WTC11 (cell line): ENCODE measurements around the gene ACOXL. TPM values are rescaled to one million over a fixed set of nuclear protein-coding genes. Genes with fewer than 3 reads are reported as not detected.

Source experiments
- ATAC-seq: fragments of 200-7000 bp; cut with Tn5 transposase; 2 replicates; pipeline ENCODE4 v1.10.0; 2021; ENCODE audit warnings: mild to moderate bottlenecking, moderate library complexity
- CTCF ChIA-PET: fragments of 300-600 bp; sonication (Branson Sonifier 250); formaldehyde crosslinking; loops from one replicate; lab custom pipeline; 2021; ENCODE audit warnings: antibody characterized with exemption; lab: Charles Lee
- POLR2A ChIA-PET: fragments of 350-600 bp; sonication (Branson Sonifier 250); formaldehyde crosslinking; loops from one replicate; lab custom pipeline; 2021; ENCODE audit warnings: antibody characterized with exemption; lab: Charles Lee
- DNase-seq: peaks from one replicate; pipeline ENCODE4 v3.0.0; 2021; ENCODE audit warnings: low spot score
- H3K27ac Mint-ChIP-seq: 2 replicates; pipeline ENCODE4 v1.8.0; 2021; ENCODE audit warnings: mixed read lengths
- H3K27me3 Mint-ChIP-seq: 2 replicates; pipeline ENCODE4 v1.8.0; 2021; ENCODE audit warnings: low read depth, mild to moderate bottlenecking, moderate library complexity, mixed read lengths
- H3K36me3 Mint-ChIP-seq: 2 replicates; pipeline ENCODE4 v1.8.0; 2021; ENCODE audit warnings: mixed read lengths
- H3K4me1 Mint-ChIP-seq: 2 replicates; pipeline ENCODE4 v1.8.0; 2022; ENCODE audit warnings: mixed read lengths
- H3K4me3 Mint-ChIP-seq: 2 replicates; pipeline ENCODE4 v1.8.0; 2021; ENCODE audit warnings: mild to moderate bottlenecking, moderate library complexity, mixed read lengths
- H3K9me3 Mint-ChIP-seq: 2 replicates; pipeline ENCODE4 v1.8.0; 2021; ENCODE audit warnings: mixed read lengths
- ATF3 ChIP-seq: sonication (generic); formaldehyde crosslinking; conservative IDR thresholded peaks from 2 replicates; pipeline ENCODE4 v1.8.1; 2022; ENCODE audit warnings: mild to moderate bottlenecking, missing genetic modification reagents
- ATF6 ChIP-seq: sonication (generic); formaldehyde crosslinking; IDR thresholded peaks from 2 replicates; pipeline ENCODE4 v1.8.1; 2023; ENCODE audit warnings: mild to moderate bottlenecking, missing genetic modification reagents
- FOXJ3 ChIP-seq: sonication (generic); formaldehyde crosslinking; IDR thresholded peaks from 2 replicates; pipeline ENCODE4 v1.9.0; 2021; ENCODE audit warnings: missing genetic modification reagents, mild to moderate bottlenecking, borderline replicate concordance
- JUN ChIP-seq: sonication (generic); formaldehyde crosslinking; IDR thresholded peaks from 2 replicates; pipeline ENCODE4 v1.8.0; 2023; ENCODE audit warnings: mild to moderate bottlenecking, missing genetic modification reagents
- NFE2L1 ChIP-seq: sonication (generic); formaldehyde crosslinking; IDR thresholded peaks from 2 replicates; pipeline ENCODE4 v1.8.1; 2023; ENCODE audit warnings: missing genetic modification reagents
- SOX15 ChIP-seq: fragments of 250-450 bp; sonication (Bioruptor Pico); IDR thresholded peaks from 2 replicates; pipeline ENCODE4 v1.9.0; 2021; ENCODE audit warnings: mild to moderate bottlenecking
- SP1 ChIP-seq: sonication (generic); formaldehyde crosslinking; conservative IDR thresholded peaks from 2 replicates; pipeline ENCODE4 v1.8.1; 2022; ENCODE audit warnings: missing genetic modification reagents
- STAT6 ChIP-seq: sonication (generic); formaldehyde crosslinking; conservative IDR thresholded peaks from 2 replicates; pipeline ENCODE4 v1.8.1; 2023; ENCODE audit warnings: mild to moderate bottlenecking, low read depth, missing genetic modification reagents, moderate library complexity
- TEAD1 ChIP-seq: sonication (generic); formaldehyde crosslinking; IDR thresholded peaks from 2 replicates; pipeline ENCODE4 v1.8.0; 2022; ENCODE audit warnings: mild to moderate bottlenecking, missing genetic modification reagents
- TP53 ChIP-seq: sonication (generic); formaldehyde crosslinking; IDR thresholded peaks from 2 replicates; pipeline ENCODE4 v1.8.1; 2023; ENCODE audit warnings: mild to moderate bottlenecking, missing genetic modification reagents
- ZNF232 ChIP-seq: sonication (generic); formaldehyde crosslinking; IDR thresholded peaks from 2 replicates; pipeline ENCODE4 v1.8.0; 2022; ENCODE audit warnings: mild to moderate bottlenecking, missing genetic modification reagents
- ZNF263 ChIP-seq: sonication (generic); formaldehyde crosslinking; IDR thresholded peaks from 2 replicates; pipeline ENCODE4 v1.8.1; 2022; ENCODE audit warnings: low read depth, mild to moderate bottlenecking, moderate library complexity, missing genetic modification reagents
- ZNF416 ChIP-seq: fragments of 250-450 bp; sonication (Bioruptor Pico); IDR thresholded peaks from 2 replicates; pipeline ENCODE4 v1.9.0; 2021; ENCODE audit warnings: mild to moderate bottlenecking, inconsistent platforms
- ZNF671 ChIP-seq: fragments of 250-450 bp; sonication (Bioruptor Pico); IDR thresholded peaks from 2 replicates; pipeline ENCODE4 v1.8.0; 2021; ENCODE audit warnings: mild to moderate bottlenecking
- total RNA-seq: library from RNA; stranded (reverse); gene quantifications from 3 replicates; pipeline ENCODE4 v1.2.3, GENCODE V29; 2021
- TF ChIP-seq, protein P1 (sequence below): fragments of 250-450 bp; sonication (Bioruptor Pico); conservative IDR thresholded peaks from 2 replicates; pipeline ENCODE4 v1.9.0; 2021; ENCODE audit warnings: mild to moderate bottlenecking
- TF ChIP-seq, protein P2 (sequence below): sonication (generic); formaldehyde crosslinking; IDR thresholded peaks from 2 replicates; pipeline ENCODE4 v1.8.0; 2023; ENCODE audit warnings: missing genetic modification reagents

ACOXL gene
- total RNA-seq, 1 experiment from 2014 or later, result 14.9 TPM

GRCh38 chr2:110994250-110994961 lies 262.0 kb downstream of the ACOXL start (continued):
- TF ChIP-seq ATF6 (CRISPR knock-in tag) (no peak), SP1 (CRISPR knock-in tag) (no peak), ZNF263 (CRISPR knock-in tag) (no peak), SOX15 (CRISPR knock-in tag) (no peak), STAT6 (CRISPR knock-in tag) (no peak), ATF3 (CRISPR knock-in tag) (no peak)

DNA sequence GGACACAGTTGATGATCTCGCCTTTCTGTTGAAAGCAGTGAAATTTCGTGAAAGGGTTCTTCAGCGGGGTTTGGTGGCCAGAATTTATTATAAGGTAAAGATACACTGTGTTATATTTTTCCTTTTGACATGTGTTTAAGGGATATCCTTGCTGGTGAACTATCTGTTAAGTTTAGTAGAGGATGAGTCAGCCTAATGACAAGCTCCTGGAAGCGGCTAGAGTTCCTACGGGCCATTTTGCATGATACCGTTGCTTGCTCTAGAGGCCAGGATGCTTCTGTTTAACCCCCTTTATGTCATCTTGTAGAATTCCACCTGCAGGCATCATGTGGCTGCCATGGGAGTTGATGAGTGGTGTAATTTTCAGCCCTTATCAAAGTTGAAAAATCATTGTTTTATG lies 263.5 kb downstream of the ACOXL start:
- Mint-ChIP-seq H3K4me1 (peaks cover 14% of the 10 kb centered on the region), H3K4me3 (no peak overlapping the region), H3K36me3 (0 out of 2 replicates have a peak, but pooled peaks cover 3% of the 10 kb centered on the region), H3K9me3 (peaks cover 5% of the 10 kb centered on the region; the same call in 1 of the 2 replicates), H3K27ac (no peak overlapping the region), H3K27me3 (no peaks in the 10 kb centered on the region)
- no peak for ATAC-seq
- DNase-seq, result no peak
- ChIA-PET POLR2A (no interaction called here), CTCF (no interaction called here)
- no peak for TF ChIP-seq ZNF416 (CRISPR knock-in tag)
- no peak for TF ChIP-seq ATF3 (CRISPR knock-in tag)
- no peak for TF ChIP-seq ZNF671
- no peak for TF ChIP-seq TEAD1
- TF ChIP-seq, protein P1, sequence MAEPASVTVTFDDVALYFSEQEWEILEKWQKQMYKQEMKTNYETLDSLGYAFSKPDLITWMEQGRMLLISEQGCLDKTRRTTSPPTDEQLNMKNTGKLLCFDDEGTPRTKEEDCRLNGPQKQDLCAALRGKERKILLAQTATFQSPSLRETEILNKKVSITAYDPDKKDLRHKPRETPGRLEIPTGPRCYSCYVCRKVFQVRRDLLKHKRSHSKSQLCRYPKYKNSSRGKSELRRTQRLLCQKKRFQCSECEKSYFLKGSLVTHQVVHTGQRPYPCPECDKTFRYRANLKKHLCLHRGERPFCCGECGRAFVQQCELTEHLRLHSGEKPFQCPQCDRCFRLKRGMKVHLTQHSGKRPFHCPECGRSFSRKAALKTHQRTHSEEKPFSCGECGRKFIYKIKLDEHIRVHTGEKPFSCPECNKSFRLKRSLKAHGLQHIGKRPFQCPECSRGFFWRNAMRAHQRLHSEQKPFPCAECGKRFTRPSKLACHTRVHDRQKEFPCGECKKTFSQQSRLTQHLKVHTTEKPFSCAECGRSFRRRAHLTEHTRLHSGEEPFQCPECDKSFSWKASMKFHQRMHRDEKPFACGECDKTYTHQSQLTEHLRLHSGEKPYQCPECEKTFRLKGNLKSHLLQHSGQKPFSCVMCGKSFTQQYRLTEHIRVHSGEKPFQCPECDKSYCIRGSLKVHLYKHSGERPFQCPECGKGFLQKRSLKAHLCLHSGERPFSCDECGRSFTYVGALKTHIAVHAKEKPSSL (CRISPR knock-in tag), result no peak
- no peak for TF ChIP-seq ZNF232 (CRISPR knock-in tag)
- TF ChIP-seq NFE2L1 (CRISPR knock-in tag), result no peak
- TF ChIP-seq, protein P2, sequence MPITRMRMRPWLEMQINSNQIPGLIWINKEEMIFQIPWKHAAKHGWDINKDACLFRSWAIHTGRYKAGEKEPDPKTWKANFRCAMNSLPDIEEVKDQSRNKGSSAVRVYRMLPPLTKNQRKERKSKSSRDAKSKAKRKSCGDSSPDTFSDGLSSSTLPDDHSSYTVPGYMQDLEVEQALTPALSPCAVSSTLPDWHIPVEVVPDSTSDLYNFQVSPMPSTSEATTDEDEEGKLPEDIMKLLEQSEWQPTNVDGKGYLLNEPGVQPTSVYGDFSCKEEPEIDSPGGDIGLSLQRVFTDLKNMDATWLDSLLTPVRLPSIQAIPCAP (CRISPR knock-in tag), result no peak
- no peak for TF ChIP-seq JUN (CRISPR knock-in tag)
- no peak for TF ChIP-seq FOXJ3 (CRISPR knock-in tag)
- TF ChIP-seq TP53 (CRISPR knock-in tag), result no peak
